GM12892 (cell line): ENCODE results near the gene LAMA5.
A peak's percentile ranks its signal among the peaks of the same experiment; 100 is the strongest.
"Not testable (repeated sequence)": the region's sequence is repeated elsewhere in the genome, so short reads cannot be mapped to it uniquely, and the experiment has no call there.

Experiments used
- DNase-seq: peaks from one replicate; pipeline ENCODE4 v3.0.0; 2011; ENCODE audit not compliant: insufficient read length
- FAIRE-seq: peaks from 2 replicates; lab custom pipeline; 2011; peaks lifted over from hg19 to GRCh38; lab: Jason Lieb, UNC
- POLR2A ChIP-seq: IDR thresholded peaks from 2 replicates; pipeline ENCODE4 v1.6.1; 2011; ENCODE audit warnings: low read depth, low read length, control low read depth
- POLR2AphosphoS5 ChIP-seq: IDR thresholded peaks from 2 replicates; pipeline ENCODE4 v1.6.1; 2011; ENCODE audit warnings: low read depth, low read length, control low read depth
- TAF1 ChIP-seq: IDR thresholded peaks from 2 replicates; pipeline ENCODE4 v1.6.1; 2011; ENCODE audit warnings: low read depth, mild to moderate bottlenecking, control low read depth, low read length, borderline replicate concordance

LAMA5 gene

GRCh38 chr20:62382306-62383198 is 15.4 kb upstream of the LAMA5 start:
- peak; percentile 60 for FAIRE-seq
- TF ChIP-seq POLR2A (no peak), POLR2AphosphoS5 (no peak), TAF1 (no peak)

GRCh38 chr20:62381842-62382241 is 14.7 kb upstream of the LAMA5 start:
- FAIRE-seq (no peak), DNase-seq (no peak)
- TF ChIP-seq POLR2AphosphoS5 (no peak), TAF1 (no peak), POLR2A (no peak)

More at GRCh38 chr20:62382306-62383198, 15.4 kb upstream of the LAMA5 start:
- DNase-seq: peak; percentile 82

GRCh38 chr20:62381202-62381797 is 14.2 kb upstream of the LAMA5 start:
- no peak for FAIRE-seq
- DNase-seq: no peak
- TF ChIP-seq TAF1: no peak
- TF ChIP-seq POLR2A: no peak
- no peak for TF ChIP-seq POLR2AphosphoS5

GRCh38 chr20:62378215-62378614 is 11.1 kb upstream of the LAMA5 start:
- DNase-seq (no peak), FAIRE-seq (no peak)
- no peak for TF ChIP-seq POLR2AphosphoS5
- no peak for TF ChIP-seq TAF1

- DNase-seq: no peak
- FAIRE-seq: no peak
- TF ChIP-seq TAF1 (no peak), POLR2AphosphoS5 (no peak), POLR2A (no peak)
Measured at GRCh38 chr20:62377615-62378178, 10.6 kb upstream of the LAMA5 start.

GRCh38 chr20:62377064-62377461 is 10.0 kb upstream of the LAMA5 start:
- TF ChIP-seq POLR2A: no peak
- TF ChIP-seq TAF1: no peak
- no peak for TF ChIP-seq POLR2AphosphoS5
- FAIRE-seq (no peak), DNase-seq (no peak)

- DNase-seq (no peak), FAIRE-seq (no peak)
- no peak for TF ChIP-seq POLR2AphosphoS5
- no peak for TF ChIP-seq TAF1
- TF ChIP-seq POLR2A: no peak
Measured at GRCh38 chr20:62376112-62377063, 9.3 kb upstream of the LAMA5 start.

- no peak for TF ChIP-seq TAF1
- no peak for TF ChIP-seq POLR2A
- TF ChIP-seq POLR2AphosphoS5: no peak
- no peak for DNase-seq
- no peak for FAIRE-seq
Measured at GRCh38 chr20:62374331-62375152, 7.4 kb upstream of the LAMA5 start.

GRCh38 chr20:62373631-62374179 is 6.6 kb upstream of the LAMA5 start:
- FAIRE-seq, DNase-seq: not testable (repeated sequence)
